Neural cell (in vitro differentiated cells): ENCODE results near the gene PRRG2.

ENCODE experiments used
- CTCF ChIP-seq: fragments of 450-650 bp; IDR thresholded peaks from 2 replicates; pipeline ENCODE4 v1.5.1; 2014; ENCODE audit warnings: antibody characterized with exemption, mild to moderate bottlenecking, moderate library complexity; ENCODE audit not compliant: poor library complexity, severe bottlenecking
- EP300 ChIP-seq: fragments of 450-650 bp; conservative IDR thresholded peaks from 2 replicates; pipeline ENCODE4 v1.6.1; 2014; ENCODE audit warnings: antibody characterized with exemption, mild to moderate bottlenecking, moderate library complexity; ENCODE audit not compliant: poor library complexity, severe bottlenecking
- EZH2 ChIP-seq: fragments of 200-600, 300-800 bp; shearing (Covaris generic), sonication (generic); IDR thresholded peaks from 2 replicates; pipeline ENCODE4 v1.6.1; 2014; ENCODE audit warnings: antibody characterized with exemption, low read length, borderline replicate concordance, mild to moderate bottlenecking; ENCODE audit not compliant: insufficient read depth, poor library complexity, severe bottlenecking
- RAD21 ChIP-seq: fragments of 450-650 bp; conservative IDR thresholded peaks from 2 replicates; pipeline ENCODE4 v1.6.1; 2014; ENCODE audit warnings: antibody characterized with exemption, mild to moderate bottlenecking, moderate library complexity
- SMC3 ChIP-seq: fragments of 450-650 bp; conservative IDR thresholded peaks from 2 replicates; pipeline ENCODE4 v1.6.1; 2014; ENCODE audit warnings: antibody characterized with exemption, mild to moderate bottlenecking, moderate library complexity; ENCODE audit not compliant: poor library complexity
- TAF1 ChIP-seq: IDR thresholded peaks from 2 replicates; pipeline ENCODE4 v1.6.1; 2012; ENCODE audit warnings: low read depth
- TF ChIP-seq, protein P1 (sequence below): IDR thresholded peaks from 2 replicates; pipeline ENCODE4 v1.6.1; 2012; ENCODE audit warnings: borderline replicate concordance

GRCh38 chr19:49626226-49626625, 45.1 kb downstream of the PRRG2 start:
- TF ChIP-seq CTCF (no peak), EZH2 (no peak), EP300 (no peak), RAD21 (no peak), SMC3 (no peak), TAF1 (no peak)
- TF ChIP-seq, protein P1, sequence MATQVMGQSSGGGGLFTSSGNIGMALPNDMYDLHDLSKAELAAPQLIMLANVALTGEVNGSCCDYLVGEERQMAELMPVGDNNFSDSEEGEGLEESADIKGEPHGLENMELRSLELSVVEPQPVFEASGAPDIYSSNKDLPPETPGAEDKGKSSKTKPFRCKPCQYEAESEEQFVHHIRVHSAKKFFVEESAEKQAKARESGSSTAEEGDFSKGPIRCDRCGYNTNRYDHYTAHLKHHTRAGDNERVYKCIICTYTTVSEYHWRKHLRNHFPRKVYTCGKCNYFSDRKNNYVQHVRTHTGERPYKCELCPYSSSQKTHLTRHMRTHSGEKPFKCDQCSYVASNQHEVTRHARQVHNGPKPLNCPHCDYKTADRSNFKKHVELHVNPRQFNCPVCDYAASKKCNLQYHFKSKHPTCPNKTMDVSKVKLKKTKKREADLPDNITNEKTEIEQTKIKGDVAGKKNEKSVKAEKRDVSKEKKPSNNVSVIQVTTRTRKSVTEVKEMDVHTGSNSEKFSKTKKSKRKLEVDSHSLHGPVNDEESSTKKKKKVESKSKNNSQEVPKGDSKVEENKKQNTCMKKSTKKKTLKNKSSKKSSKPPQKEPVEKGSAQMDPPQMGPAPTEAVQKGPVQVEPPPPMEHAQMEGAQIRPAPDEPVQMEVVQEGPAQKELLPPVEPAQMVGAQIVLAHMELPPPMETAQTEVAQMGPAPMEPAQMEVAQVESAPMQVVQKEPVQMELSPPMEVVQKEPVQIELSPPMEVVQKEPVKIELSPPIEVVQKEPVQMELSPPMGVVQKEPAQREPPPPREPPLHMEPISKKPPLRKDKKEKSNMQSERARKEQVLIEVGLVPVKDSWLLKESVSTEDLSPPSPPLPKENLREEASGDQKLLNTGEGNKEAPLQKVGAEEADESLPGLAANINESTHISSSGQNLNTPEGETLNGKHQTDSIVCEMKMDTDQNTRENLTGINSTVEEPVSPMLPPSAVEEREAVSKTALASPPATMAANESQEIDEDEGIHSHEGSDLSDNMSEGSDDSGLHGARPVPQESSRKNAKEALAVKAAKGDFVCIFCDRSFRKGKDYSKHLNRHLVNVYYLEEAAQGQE, result no peak
